ENCODE data around the gene PRKAG3.

The PRKAG3 gene

GRCh38 chr2:218798767-218799504, 32.7 kb downstream of the PRKAG3 start:
- Histone ChIP-seq H3K4me1 (ENCODE audit: control insufficient read depth, insufficient read depth, low read length) (peaks cover 17% of the 10 kb centered on the region), H3K9ac (ENCODE audit: low read length) (no peak overlapping the region), H3K27me3 (ENCODE audit: control insufficient read depth, insufficient read depth, low read length) (no peaks in the 10 kb centered on the region), H3K27ac (ENCODE audit: low read depth, low read length) (no peak overlapping the region), H3K9me3 (ENCODE audit: control insufficient read depth, insufficient read depth, low read depth, low read length) (no peaks in the 10 kb centered on the region), H3K4me3 (ENCODE audit: low read depth, low read length) (no peak overlapping the region), H3K36me3 (ENCODE audit: control insufficient read depth, insufficient read depth, low read length) (no peaks in the 10 kb centered on the region)

GRCh38 chr2:218796691-218797090, 34.9 kb downstream of the PRKAG3 start:
- peaks cover 11% of the 10 kb centered on the region for H3K4me1 ChIP-seq (ENCODE audit: control insufficient read depth, insufficient read depth, low read length)
- no peak overlapping the region for H3K27ac ChIP-seq (ENCODE audit: low read depth, low read length)
- no peak overlapping the region for H3K9ac ChIP-seq (ENCODE audit: low read length)
- no peaks in the 10 kb centered on the region for H3K36me3 ChIP-seq (ENCODE audit: control insufficient read depth, insufficient read depth, low read length)
- H3K27me3 ChIP-seq (ENCODE audit: control insufficient read depth, insufficient read depth, low read length), result no peaks in the 10 kb centered on the region
- no peak overlapping the region for H3K4me3 ChIP-seq (ENCODE audit: low read depth, low read length)
- H3K9me3 ChIP-seq (ENCODE audit: control insufficient read depth, insufficient read depth, low read depth, low read length), result no peaks in the 10 kb centered on the region

DNA sequence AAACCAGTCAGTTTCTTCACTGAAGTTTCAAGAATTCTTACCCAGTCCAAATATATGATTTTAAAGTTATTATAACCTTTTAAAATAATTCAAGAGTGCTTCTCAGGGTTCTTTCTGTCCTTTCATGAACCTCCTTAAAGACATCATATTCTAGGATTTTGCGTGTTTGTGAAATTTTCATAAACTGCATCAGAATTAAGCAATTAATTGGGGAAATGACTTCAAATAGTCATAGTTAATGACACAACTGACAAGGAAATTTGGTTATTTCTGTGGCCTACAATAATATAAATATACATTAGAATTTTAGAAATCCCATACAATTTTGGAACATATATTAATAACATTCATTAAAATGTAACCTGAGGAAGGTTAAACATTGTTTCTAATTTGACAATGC, 39.2 kb downstream of the PRKAG3 start:
- Histone ChIP-seq H3K4me1 (ENCODE audit: control insufficient read depth, insufficient read depth, low read length) (no peaks in the 10 kb centered on the region), H3K27me3 (ENCODE audit: control insufficient read depth, insufficient read depth, low read length) (no peaks in the 10 kb centered on the region), H3K36me3 (ENCODE audit: control insufficient read depth, insufficient read depth, low read length) (no peaks in the 10 kb centered on the region), H3K4me3 (ENCODE audit: low read depth, low read length) (no peak overlapping the region), H3K9me3 (ENCODE audit: control insufficient read depth, insufficient read depth, low read depth, low read length) (no peaks in the 10 kb centered on the region), H3K27ac (ENCODE audit: low read depth, low read length) (no peak overlapping the region), H3K9ac (ENCODE audit: low read length) (no peak overlapping the region)

GRCh38 chr2:218788529-218789255, 42.9 kb downstream of the PRKAG3 start:
- H3K4me3 ChIP-seq (ENCODE audit: low read depth, low read length), result no peak overlapping the region
- peaks cover 4% of the 10 kb centered on the region; the same call in 1 of the 2 replicates for H3K4me1 ChIP-seq (ENCODE audit: control insufficient read depth, insufficient read depth, low read length)
- no peaks in the 10 kb centered on the region for H3K36me3 ChIP-seq (ENCODE audit: control insufficient read depth, insufficient read depth, low read length)
- H3K9ac ChIP-seq (ENCODE audit: low read length), result no peak overlapping the region
- peaks cover 5% of the 10 kb centered on the region for H3K27me3 ChIP-seq (ENCODE audit: control insufficient read depth, insufficient read depth, low read length)
- no peaks in the 10 kb centered on the region for H3K9me3 ChIP-seq (ENCODE audit: control insufficient read depth, insufficient read depth, low read depth, low read length)
- no peak overlapping the region for H3K27ac ChIP-seq (ENCODE audit: low read depth, low read length)

DNA sequence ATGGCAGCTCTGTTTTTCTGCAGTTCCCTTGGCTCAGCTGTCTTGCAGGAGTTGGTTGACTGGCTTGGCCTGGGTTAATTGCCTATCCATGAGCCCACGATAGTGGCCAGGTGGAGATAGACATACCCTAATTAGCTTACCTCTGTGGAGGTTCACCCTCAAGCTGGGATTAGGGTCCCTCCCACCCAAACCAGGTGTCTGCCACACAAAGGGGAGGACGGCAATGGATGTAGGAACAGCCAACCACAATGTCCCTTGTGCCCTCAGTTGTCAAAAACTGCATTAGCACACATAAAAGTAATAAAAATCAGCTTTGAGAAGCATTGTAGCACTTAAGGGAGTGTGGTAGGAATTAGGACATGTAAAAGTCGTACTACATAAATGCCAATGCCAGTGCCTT, 45.5 kb downstream of the PRKAG3 start:
- Histone ChIP-seq H3K27me3 (ENCODE audit: control insufficient read depth, insufficient read depth, low read length) (peaks cover 27% of the 10 kb centered on the region), H3K27ac (ENCODE audit: low read depth, low read length) (no peak overlapping the region)

GRCh38 chr2:218785103-218785502, 46.5 kb downstream of the PRKAG3 start:
- peaks cover 13% of the 10 kb centered on the region; the same call in 1 of the 2 replicates for H3K4me1 ChIP-seq (ENCODE audit: control insufficient read depth, insufficient read depth, low read length)

More for the DNA sequence above, 45.5 kb downstream of the PRKAG3 start:
- Histone ChIP-seq H3K9ac (ENCODE audit: low read length) (no peak overlapping the region), H3K4me3 (ENCODE audit: low read depth, low read length) (no peak overlapping the region), H3K36me3 (ENCODE audit: control insufficient read depth, insufficient read depth, low read length) (no peaks in the 10 kb centered on the region), H3K9me3 (ENCODE audit: control insufficient read depth, insufficient read depth, low read depth, low read length) (no peaks in the 10 kb centered on the region), H3K4me1 (ENCODE audit: control insufficient read depth, insufficient read depth, low read length) (peaks cover 12% of the 10 kb centered on the region; the same call in 1 of the 2 replicates)

DNA sequence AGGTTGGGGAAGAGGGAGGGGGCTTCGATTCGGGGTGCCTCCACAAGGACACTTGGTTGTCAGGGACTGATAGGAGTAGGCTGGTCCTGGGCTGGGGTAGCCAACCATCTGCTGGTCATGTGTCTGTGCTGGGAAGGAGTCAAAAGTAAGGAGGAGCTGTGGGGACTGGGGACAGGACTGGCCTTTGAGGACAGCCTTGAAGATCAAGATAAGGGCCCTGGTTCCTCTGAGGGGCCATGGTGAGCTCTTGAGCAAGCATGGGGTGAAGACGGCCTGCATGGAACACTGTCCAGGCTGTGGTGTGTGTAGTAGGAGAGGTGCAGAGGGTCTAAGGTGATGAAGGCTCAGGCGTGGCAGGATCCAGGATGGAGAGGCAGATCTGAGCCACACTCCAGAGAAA, 47.9 kb downstream of the PRKAG3 start:
- H3K9ac ChIP-seq (ENCODE audit: low read length), result no peak overlapping the region
- peaks cover 13% of the 10 kb centered on the region; the same call in 1 of the 2 replicates for H3K4me1 ChIP-seq (ENCODE audit: control insufficient read depth, insufficient read depth, low read length)
- no peak overlapping the region for H3K27ac ChIP-seq (ENCODE audit: low read depth, low read length)
- H3K4me3 ChIP-seq (ENCODE audit: low read depth, low read length), result no peak overlapping the region; the same call in 1 of the 2 replicates
- no peaks in the 10 kb centered on the region for H3K36me3 ChIP-seq (ENCODE audit: control insufficient read depth, insufficient read depth, low read length)
- H3K9me3 ChIP-seq (ENCODE audit: control insufficient read depth, insufficient read depth, low read depth, low read length), result no peaks in the 10 kb centered on the region
- peaks cover 31% of the 10 kb centered on the region for H3K27me3 ChIP-seq (ENCODE audit: control insufficient read depth, insufficient read depth, low read length)

More at GRCh38 chr2:218785103-218785502, 46.5 kb downstream of the PRKAG3 start:
- Histone ChIP-seq H3K27ac (ENCODE audit: low read depth, low read length) (no peak overlapping the region), H3K36me3 (ENCODE audit: control insufficient read depth, insufficient read depth, low read length) (no peaks in the 10 kb centered on the region), H3K27me3 (ENCODE audit: control insufficient read depth, insufficient read depth, low read length) (peaks cover 31% of the 10 kb centered on the region), H3K9me3 (ENCODE audit: control insufficient read depth, insufficient read depth, low read depth, low read length) (no peaks in the 10 kb centered on the region), H3K9ac (ENCODE audit: low read length) (no peak overlapping the region), H3K4me3 (ENCODE audit: low read depth, low read length) (no peak overlapping the region)

DNA sequence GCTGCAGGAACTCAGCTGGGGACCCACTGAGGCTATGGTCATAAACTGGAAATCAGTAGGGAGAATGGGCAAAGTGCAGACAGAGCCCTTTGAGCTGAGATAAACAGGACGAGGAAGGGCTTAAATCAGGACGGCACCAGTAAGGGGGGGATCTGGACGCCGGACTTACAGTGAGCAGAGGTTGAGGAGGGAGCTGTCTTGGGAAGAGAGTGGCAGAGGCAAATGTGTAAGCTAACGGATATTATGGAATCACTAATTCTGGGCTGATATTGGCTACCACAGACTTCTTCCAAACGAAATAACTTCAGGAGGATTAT, 49.1 kb downstream of the PRKAG3 start:
- peak overlapping the region; percentile 72 for H3K4me3 ChIP-seq (ENCODE audit: low read depth, low read length)
- 0 out of 2 replicates have a peak, but pooled peaks cover 6% of the 10 kb centered on the region for H3K9me3 ChIP-seq (ENCODE audit: control insufficient read depth, insufficient read depth, low read depth, low read length)
- H3K36me3 ChIP-seq (ENCODE audit: control insufficient read depth, insufficient read depth, low read length), result no peaks in the 10 kb centered on the region
- H3K9ac ChIP-seq (ENCODE audit: low read length), result peak overlapping the region; percentile 70
- H3K27ac ChIP-seq (ENCODE audit: low read depth, low read length), result no peak overlapping the region
- H3K4me1 ChIP-seq (ENCODE audit: control insufficient read depth, insufficient read depth, low read length), result peaks cover 13% of the 10 kb centered on the region; the same call in 1 of the 2 replicates
- peaks cover 31% of the 10 kb centered on the region for H3K27me3 ChIP-seq (ENCODE audit: control insufficient read depth, insufficient read depth, low read length)

- H3K27me3 ChIP-seq (ENCODE audit: control insufficient read depth, insufficient read depth, low read length), result peaks cover 31% of the 10 kb centered on the region
- peaks cover 11% of the 10 kb centered on the region for H3K9me3 ChIP-seq (ENCODE audit: control insufficient read depth, insufficient read depth, low read depth, low read length)
- peak within 1 kb of the TSS; percentile 72 for H3K4me3 ChIP-seq (ENCODE audit: low read depth, low read length)
- peak within 1 kb of the TSS; percentile 70 for H3K9ac ChIP-seq (ENCODE audit: low read length)
- peaks cover 13% of the 10 kb centered on the region; the same call in 1 of the 2 replicates for H3K4me1 ChIP-seq (ENCODE audit: control insufficient read depth, insufficient read depth, low read length)
- H3K36me3 ChIP-seq (ENCODE audit: control insufficient read depth, insufficient read depth, low read length), result no peaks in the 10 kb centered on the region
- no peak within 1 kb of the TSS; the same call in 1 of the 2 replicates for H3K27ac ChIP-seq (ENCODE audit: low read depth, low read length)
These were observed 49.7 kb downstream of the PRKAG3 start, which contains the start of gene CYP27A1 for GRCh38 chr2:218781691-218782527. Gene CYP27A1 (plus strand): TSS chr2:218782147. CDS start chr2:218782183, 36 bp downstream.

DNA sequence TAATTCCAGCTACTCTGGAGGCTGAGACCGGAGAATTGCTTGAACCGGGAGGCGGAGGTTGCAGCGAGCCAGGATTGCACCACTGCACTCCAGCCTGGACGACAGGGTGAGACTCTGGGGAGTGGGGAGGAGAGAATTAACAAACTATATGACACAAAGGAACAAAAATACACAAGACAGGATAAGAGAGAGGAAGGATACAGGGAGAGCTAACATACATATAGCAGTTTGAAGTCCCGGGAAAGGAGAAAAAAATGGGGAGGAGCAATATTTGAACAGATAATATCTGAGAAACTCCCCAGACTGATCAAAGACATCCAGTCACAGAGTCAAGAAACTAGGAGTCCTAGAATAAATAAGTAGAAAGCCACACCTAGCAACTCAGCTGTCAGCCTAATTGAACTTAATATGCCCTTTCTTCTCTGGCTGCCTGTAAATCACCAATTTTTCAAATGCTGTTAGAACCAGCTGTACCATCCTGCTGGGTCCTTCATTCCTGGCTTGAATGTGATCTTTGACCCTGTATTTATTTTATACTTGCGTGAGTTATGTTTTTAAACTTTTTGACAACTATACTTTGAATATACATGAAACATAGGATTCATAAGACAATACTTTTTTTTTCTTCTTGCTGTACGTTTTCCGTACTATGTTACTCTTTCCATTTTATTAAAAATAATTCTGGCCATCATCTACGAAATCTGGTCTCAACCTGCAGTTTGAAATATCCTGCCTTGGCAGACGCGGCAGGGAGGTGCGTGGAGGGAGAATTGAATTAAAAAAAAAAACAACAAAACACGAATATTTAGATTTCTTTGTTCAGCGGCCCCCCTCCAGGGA, 50.5 kb downstream of the PRKAG3 start:
- Histone ChIP-seq H3K9ac (ENCODE audit: low read length) (peak overlapping the region; percentile 70), H3K4me1 (ENCODE audit: control insufficient read depth, insufficient read depth, low read length) (peaks cover 13% of the 10 kb centered on the region; the same call in 1 of the 2 replicates), H3K4me3 (ENCODE audit: low read depth, low read length) (peak overlapping the region; percentile 72), H3K27me3 (ENCODE audit: control insufficient read depth, insufficient read depth, low read length) (peaks cover 31% of the 10 kb centered on the region), H3K27ac (ENCODE audit: low read depth, low read length) (no peak overlapping the region; the same call in 1 of the 2 replicates), H3K9me3 (ENCODE audit: control insufficient read depth, insufficient read depth, low read depth, low read length) (peaks cover 12% of the 10 kb centered on the region), H3K36me3 (ENCODE audit: control insufficient read depth, insufficient read depth, low read length) (no peaks in the 10 kb centered on the region)

Measured in HUES6 (cell line).